NCI-H774 (cell line): ENCODE data around the gene ZNF782.
A peak's percentile ranks its signal among the peaks of the same experiment; 100 is the strongest.
"Not testable (repeated sequence)": the region's sequence is repeated elsewhere in the genome, so short reads cannot be mapped to it uniquely, and the experiment has no call there.

Source experiments
- DNase-seq: peaks from one replicate; lab custom pipeline; 2025; lab: John Stamatoyannopoulos, UW

Gene ZNF782

DNA sequence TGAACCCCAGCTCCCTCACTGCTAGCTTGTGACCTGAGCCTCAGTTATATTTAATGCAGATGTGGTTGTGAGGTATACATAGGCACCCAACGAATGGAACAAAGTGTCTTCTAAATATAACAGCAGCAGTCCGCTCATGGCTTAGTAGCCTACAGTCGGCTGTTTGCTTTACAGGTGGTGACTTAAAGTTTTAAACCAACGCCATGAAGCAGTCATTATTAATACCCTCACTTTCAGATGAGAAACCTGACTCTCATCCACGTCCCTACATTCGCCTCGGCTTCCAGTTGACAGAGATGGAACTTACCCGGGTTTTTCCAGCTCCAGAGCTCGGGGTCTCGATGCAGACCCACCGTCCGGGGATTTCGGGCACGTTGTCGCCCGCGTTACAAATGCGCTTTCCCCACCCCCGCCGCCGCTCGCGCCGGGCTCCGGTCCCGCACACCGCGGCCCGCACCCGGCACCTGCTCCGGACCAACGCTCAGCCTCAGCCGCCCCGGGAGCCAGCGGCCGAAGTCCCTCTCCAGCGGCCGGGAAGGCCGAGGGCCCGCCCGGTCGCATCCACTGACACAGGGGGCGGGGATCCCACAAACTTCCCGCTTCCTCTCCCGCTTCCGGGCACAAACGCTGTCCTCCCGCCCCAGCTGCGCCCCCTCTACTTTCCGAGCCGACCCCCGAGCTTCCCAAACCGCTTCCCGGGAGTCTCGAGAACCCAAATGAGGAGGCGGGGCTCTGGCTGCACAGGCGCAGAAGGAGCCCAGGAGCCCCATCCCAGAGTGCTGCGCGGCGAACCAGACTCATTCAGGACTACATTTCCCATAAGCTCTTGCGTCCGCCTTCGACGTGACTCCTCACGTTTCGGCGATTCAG is at the start of gene ZNF782:
ZNF782 (minus strand) TSS at position 734 of the 870 bp plus-strand sequence. CDS start 2,553 bp downstream, outside the sequence.
- peak; percentile 93 for DNase-seq

DNA sequence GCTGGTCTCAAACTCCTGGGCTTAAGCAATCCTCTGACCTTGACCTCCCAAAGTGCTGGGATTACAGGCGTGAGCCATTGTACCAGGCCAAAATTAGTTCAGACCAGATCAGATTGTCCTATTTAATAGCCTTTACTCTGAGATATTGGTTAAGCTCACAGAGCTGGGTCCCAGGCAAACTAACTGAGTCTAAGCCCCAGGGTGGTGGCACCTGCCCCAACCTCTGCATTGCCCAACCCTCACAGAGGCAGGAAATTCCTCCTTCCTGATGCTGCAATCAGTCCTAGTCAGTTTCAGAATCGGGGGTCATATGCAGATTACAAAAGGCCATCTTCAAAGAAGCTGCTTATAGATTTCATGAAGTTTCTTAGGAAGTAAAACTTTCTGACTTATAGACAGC is 45.7 kb upstream of the ZNF782 start:
- not testable (repeated sequence) for DNase-seq

DNA sequence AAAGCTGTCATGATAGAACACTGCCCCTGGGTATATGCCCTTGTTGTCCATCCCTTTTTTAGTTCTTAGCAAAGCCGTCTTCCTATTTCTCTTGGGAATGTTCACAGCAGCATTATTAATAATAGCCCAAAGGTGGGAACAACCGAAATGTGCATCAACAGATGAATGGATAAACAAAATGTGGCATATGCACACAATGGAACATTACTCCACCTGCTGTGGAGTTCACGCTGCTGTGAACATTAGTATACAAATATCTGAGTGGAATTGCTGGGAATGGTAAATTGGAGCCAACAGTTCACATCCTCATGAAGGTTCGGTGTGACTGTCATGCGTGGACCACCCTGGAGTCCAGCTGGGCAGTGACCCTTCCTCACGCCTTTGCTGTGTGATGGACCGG is 37.8 kb upstream of the ZNF782 start:
- no peak for DNase-seq

DNA sequence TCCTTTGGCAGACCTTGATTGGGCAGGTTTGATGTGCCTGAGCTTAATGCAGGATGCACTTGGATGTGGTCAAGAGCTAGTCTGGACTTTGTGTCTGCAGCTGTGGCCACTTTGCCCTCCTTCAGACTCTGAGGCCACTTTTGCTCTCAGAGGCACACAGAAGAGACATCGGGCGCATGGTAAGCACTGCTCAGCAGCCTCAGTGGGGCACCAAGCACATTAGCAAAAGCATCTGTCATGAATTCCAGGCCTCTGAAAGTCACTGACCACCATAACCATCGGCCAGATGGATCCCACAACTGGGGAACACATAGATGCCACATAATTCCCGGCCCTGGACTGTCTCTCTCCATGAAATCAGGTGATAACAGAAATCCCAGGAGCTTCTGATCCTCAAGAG is 34.3 kb upstream of the ZNF782 start:
- no peak for DNase-seq

DNA sequence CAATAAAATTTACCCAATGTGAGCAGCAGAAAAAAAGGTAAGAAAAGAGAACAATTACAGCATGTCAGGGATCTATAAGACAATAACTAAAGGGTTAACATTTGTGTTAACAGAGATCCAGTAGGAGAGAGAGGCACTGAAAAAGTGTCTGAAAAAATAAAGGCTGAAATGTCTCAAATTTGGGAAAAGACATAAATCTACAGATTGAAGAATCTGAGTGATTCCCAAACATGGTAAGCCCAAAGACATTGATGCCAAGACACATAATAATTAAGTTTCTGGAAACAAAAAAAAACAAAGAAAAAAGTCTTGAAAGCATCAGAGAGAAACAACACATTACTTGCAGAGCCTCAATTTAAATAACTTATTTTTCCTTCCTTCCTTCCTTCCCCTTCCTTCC is 31.1 kb upstream of the ZNF782 start:
- DNase-seq, result no peak

DNA sequence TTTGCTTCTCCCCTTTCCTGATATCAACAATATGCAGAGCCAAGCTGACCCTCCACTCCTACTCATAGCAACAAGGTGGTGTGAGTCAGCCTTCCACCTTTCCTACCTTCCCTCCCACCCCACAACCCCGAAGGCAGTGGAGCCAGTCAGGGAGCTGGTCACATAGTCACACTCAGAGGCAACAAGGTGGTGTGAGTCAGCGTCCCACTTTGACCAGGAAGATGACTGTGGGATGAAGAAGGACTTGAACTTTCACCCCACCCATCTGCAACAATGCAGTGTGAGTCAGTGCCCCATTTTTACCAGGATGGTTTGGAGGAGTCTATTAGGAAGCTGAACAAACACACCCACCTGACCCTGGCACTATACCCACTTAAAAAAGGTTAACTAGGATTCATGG is 30.1 kb upstream of the ZNF782 start:
- DNase-seq, result no peak

DNA sequence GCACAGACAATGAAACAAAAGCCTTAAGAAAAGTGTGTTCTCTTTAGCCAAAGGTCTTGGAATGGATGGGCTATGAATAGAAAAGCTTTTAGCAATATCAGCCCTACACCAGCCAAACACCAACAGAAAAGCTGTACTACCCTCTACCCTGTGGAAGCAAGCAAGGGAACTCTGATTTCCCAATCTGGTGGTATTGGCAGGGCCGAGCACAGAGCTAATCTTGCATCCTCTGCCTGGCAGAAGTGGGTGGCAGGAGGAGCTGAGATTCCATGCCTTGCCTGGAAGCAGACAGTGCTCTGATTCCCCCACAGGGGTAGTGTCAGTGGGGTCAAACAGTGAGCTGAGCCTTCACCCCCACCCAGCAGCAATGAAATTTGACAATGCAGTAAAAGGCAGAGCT is 29.6 kb upstream of the ZNF782 start:
- no peak for DNase-seq

DNA sequence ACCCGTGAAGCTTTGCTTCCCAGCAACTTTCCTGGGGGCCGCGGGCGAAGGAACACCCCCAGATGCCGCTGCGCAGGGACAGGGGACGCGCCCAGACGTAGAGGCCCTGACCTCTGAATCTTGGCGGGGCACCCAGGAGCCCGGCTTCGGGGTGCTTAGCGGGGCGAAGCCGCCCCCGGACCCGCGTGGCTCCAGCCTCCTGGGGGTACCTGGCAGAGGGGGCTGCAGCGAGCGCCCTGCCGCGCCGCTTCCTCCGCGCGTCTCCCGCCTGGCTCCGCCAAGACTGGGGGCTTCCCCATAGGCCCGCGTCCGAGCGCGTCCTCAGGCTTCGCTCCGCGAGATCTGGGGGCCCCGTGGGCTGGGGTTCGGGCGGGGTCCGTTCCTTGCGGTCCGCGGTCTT is 23.0 kb upstream of the ZNF782 start:
- DNase-seq, result no peak

DNA sequence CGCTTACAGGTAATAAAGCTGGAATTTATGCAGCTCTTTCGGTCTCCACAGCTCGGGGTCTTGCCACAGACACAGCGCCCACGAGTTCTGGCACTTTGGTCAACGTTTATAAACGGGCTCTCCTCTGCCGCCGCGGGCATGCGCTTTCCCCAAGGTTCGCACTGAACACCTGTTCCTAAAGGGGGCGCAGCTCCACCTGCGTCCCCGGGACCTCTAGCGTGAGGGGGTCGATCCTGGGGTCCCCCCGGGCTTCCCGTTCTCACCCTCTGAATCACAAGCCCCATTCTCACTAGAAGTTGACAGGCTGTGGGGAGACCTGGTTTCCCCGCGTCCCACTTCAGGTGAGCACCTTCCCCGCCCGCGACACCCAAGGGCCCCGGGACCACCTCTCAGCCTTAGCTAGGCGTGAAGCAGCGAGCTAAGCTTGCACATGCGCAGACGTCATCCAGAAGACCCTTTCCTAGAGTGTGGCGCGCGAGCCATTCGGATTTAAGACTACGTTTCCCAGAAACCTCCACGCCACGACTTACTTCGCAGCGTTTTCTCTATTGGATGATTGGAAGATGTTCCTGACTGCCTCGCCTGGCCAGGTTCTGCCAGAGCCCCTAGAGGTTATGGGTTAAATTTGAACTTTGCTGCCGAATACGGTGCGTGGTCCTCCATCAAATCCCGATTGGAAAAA is 21.3 kb upstream of the ZNF782 start:
- DNase-seq, result peak; percentile 85

DNA sequence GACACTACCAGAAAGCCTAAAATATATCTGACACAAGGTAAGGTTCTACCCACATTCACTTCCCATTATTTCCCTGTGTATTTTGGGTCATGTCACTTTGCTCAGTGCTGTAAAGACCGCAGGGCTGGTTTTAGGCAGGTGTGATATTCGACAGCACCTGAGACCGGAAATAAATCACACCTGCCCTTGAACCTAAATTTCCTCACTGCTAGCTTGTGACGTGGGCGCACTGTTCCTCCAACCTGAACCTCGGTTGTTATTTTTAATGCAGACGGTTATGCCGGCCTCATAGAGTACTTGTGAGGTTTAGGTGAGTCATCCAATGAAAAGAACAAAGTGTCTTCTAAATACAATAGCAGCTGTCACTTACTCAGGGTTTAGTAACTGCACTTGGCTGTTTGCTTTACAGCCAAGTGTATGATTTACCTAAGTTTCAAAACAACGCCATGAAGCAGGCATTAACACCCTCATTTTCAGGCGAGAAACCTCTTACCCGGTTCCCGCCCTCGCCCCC is 20.7 kb upstream of the ZNF782 start:
- peak; percentile 77 for DNase-seq

DNA sequence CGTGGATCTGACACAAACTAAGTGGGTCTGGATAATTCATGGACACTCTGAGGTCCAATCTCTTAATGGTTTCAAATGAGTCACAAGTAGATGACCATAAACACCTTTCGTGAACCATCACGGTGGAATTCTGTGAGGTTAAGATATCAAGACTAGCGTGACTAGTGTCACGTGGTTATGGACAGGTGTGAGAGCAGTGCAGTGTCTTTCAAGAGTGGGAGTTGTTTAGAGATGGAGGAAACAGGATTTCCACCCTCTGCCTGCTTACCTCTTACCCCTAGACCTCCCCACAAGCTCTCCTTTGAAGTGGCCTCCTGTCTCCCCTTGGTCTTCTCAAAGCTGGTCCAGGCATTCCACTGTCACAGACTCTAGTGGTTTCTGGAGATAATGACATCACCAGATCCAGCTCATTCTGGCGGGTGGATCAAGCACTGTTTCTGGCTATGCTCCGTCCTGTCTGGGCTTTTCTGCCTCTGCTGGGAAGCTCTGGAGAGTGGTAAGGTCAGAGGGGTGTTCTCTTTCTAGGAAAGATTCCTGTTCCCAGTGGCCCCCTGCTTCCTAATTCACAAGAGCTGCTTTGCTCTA is 20.0 kb upstream of the ZNF782 start:
- DNase-seq, result no peak

DNA sequence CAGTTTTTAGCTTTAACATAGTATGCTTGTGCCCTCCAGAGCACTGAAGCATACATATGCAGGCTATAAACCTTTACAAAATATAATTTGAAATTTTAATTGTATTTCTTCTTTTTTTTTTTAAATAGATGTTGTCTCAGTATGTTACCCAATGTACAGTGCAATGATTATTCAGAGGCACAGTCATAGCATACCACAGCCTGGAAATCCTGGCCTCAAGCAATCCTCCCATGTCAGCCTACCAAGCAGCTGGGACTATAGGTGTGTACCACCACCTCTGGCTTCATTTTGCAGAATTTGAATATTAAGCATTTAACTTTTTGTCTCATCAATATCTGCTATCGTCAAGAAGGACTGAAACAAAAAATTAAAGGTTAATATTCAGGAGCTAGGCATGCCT is 16.9 kb upstream of the ZNF782 start:
- no peak for DNase-seq

DNA sequence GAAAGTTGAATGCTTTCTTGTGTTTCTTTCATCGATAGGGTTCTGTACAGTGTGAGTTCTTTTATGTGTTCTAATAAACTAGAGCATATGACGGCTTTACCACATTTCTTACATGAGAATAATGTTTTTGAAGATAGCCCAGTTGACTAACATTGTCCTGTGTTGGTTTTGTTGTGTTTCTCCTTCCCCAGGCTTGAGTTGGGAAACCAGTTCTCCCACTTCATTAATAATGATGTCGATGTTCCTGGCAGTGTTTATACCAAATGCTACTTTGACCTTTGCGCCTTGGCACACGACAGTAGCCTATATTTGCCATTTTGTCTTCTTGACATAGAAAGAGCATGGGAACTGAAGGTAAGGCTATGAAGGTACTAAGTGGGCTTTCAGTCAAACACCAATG is 14.4 kb upstream of the ZNF782 start:
- DNase-seq, result no peak

DNA sequence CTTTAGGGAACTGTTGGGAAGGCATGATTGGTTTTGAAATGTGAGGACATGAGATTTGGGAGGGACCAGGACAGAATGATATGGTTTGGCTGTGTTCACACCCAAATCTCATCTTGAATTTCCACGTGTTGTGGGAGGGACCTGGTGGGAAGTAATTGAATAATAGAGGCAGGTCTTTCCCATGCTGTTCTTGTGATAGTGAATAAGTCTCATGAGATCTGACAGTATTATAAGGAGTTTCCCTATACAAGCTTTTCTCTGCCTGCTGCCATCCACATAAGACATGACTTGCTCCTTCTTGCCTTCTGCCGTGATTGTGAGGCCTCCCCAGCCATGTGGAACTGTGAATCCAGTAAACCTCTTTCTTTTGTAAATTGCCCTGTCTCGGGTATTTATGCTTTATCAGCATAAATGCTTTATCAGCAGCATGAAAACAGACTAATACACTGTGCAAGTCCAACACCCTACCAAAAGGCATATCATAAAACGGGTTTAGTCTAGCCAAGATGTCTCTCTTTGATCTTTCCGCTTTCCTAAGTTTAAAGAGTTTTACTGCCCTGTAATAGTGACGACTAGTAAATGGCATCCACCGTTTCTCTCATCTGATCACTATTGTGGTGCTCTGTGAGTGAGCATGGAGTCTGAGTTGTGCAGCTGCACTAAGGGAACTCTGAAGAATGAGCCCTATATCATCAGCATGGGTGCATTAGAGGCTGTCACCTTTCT is 12.9 kb upstream of the ZNF782 start:
- no peak for DNase-seq

DNA sequence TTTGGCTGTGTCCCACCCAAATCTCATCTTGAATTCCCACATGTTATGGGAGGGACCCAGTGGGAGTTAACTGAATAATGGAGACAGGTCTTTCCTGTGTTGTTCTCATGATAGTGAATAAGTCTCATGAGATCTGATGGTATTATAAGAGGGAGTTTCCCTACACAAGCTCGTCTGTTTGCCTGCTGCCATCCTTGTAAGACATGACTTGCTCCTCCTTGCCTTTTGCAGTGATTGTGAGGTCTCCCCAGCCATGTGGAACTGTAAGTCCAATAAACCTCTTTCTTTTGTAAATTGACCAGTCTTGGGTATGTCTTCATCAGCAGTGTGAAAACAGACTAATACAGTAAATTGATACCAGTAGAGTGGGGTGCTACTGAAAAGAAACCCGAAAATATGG is 10.9 kb upstream of the ZNF782 start:
- DNase-seq, result not testable (repeated sequence)

DNA sequence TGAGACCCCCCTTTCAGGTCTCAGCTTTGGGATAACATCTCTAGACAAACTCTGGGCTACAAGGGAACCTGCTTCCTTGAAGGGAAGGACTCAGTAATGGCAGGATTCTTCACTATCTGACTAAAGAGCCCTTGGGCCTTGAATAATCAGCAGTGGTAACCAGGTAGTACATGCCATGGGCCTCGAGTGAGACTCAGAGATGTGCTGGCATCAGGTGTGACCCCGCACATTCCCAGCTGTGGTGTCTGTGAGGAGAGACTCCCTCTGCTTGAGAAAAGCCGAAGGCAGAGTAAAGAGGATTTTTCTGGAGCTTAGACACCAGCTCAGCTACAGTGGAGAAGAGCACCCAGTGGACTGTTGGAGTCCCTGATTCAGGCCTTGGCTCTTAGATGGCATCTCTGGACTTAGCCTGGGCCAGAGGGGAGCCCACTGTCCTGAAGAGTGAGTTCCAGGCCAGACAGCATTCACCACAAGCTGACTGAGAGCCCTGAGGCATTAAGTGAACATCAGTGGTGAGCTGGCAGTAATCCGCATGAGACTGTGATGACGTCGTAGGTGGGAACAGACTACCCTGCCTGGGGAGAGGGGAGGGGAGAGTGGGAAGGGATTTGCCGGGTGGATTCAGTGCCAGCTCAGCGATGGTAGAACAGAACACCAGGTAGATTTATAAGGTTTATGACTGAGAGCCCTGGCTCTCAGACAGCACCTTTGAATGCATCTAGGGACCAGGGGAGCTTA is 5.3 kb upstream of the ZNF782 start:
- DNase-seq, result no peak

DNA sequence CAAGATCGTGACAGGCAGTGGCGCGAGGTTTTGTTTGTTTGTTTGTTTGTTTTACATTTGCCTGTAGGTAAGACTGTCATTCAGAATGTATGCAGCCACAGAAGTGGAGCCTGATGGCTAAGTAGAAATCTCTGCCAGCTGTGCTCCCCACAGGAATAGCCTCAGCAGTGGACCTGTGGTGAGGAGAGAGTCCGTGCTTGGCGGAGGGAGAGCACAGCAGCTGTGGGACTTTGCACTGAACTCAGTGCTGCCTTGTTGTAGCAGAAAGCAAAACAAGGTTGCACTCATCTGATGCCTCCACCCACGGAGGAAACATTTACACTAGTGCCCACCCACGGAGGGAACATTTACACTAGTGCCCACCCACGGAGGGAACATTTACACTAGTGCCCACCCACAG is 4.4 kb upstream of the ZNF782 start:
- no peak for DNase-seq

DNA sequence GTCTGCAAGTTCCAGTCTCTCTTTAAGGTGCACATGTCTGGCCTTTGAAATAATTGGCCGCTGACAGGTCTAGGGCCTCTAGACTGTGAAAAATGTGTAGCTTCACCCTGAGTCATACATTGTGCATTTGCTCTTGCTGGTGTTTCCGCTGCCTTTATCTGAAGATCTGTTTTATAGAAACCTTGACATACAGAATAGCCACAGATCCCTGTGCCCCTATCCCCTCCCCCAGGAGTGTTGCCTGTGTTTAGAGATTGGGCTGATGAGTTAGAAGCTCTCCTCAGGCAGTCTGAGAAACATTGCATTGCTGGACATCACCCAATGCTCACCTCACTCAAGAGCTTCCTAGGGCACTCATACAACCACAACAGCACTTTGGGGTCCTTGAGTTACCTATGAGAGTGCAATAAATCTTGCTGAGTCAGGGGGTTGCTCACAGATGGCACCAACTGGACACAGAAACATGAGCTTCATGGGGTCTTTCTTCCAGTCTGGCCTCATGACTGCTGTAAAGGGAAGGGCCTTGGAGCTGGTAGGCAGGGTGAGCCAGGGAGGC is 3.8 kb upstream of the ZNF782 start:
- DNase-seq, result no peak

DNA sequence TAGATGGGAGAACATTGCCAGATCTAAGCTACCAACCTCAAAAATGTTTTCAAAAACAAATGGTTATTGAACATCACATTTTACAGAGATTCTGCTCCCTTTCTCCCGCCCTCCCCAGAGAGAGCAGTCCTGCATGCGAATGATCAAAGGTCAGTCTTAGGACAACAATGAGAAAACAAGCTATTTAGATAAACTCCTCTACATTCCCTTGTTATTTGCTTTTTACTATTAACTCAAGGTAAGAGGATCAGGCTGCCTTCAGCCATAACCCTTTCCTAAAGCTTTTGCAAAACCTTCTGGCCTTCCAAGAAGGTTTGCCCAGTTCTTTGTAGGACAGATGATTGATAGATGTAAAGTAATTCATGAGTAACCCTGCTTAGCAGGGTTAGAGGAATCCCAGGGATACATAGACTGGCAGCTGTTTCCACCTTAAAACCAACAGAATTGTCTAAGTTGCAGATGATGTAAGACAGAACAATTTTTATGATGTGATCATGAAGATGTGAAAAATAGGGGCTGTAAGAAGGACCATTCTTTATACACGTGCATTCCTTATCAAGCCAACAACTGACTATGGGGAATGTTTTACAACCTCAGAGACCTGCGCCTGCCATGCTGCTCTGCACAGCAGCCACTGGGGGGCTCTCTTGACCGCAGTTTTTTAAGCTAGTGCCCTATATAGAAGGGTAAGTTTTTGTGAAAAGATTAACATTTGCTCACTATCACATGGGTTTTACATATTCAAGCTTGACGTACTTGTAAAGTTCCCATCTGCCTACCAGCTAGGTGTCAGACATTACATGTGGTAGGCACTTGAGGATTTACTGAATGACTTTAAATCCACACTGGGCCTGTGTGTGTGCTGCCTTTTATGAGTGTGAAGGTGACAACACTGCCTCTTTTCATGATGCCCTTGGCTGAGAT is 2.3 kb upstream of the ZNF782 start:
- peak; percentile 51 for DNase-seq

DNA sequence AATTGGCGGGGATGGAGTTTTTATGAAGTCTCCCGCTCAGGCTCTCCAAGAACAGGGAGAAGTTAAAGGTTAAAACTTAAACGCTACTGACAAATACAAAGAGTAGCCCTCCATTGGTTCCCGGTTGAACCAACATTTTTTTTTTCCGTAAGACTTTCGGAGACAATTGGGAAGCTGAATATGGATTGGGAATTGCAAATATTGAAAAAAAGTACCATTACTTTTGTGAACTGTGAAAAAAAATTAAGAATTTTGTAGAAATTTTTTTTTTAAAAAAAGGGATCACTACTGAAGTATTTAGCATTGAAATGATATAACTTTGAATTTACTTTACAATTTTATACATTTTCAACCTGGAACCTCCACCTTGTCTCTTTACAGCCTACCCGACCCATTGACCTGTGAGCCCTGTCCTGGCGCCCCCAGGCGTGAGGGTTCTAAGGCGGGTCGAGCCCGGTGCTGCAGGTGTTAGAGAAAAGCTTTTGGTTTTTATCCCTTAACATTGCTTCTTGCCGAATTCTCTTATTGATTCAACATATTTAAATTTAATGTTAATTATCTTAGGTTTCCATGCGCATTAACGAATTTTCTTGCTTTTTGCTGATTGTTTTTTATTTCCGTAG is 448 bp upstream of the ZNF782 start:
- DNase-seq, result no peak
